HepG2 (cell line): ENCODE results near the gene KRI1. TPM values are rescaled to one million over a fixed set of nuclear protein-coding genes. Genes with fewer than 3 reads are reported as not detected.

Source experiments
- ATF2 ChIP-seq: sonication (generic); formaldehyde crosslinking; IDR thresholded peaks from 2 replicates; pipeline ENCODE4 v1.4.0; 2020; ENCODE audit warnings: missing genetic modification reagents
- CENPBD1 ChIP-seq: sonication (generic); formaldehyde crosslinking; IDR thresholded peaks from 2 replicates; pipeline ENCODE4 v1.8.0; 2022; ENCODE audit warnings: missing genetic modification reagents, low read depth, mild to moderate bottlenecking, borderline replicate concordance
- E2F1 ChIP-seq: sonication (generic); formaldehyde crosslinking; IDR thresholded peaks from 2 replicates; pipeline ENCODE4 v1.5.0; 2020; ENCODE audit warnings: missing genetic modification reagents
- ESRRA ChIP-seq: sonication (generic); formaldehyde crosslinking; IDR thresholded peaks from 2 replicates; pipeline ENCODE4 v1.5.1; 2020; ENCODE audit warnings: mild to moderate bottlenecking, low read depth, missing genetic modification reagents
- KDM1A ChIP-seq: IDR thresholded peaks from 2 replicates; pipeline ENCODE4 v1.6.1; 2016; ENCODE audit warnings: missing compliant biosample characterization
- SATB2 ChIP-seq: sonication (generic); formaldehyde crosslinking; IDR thresholded peaks from 2 replicates; pipeline ENCODE4 v1.5.0; 2020; ENCODE audit warnings: missing genetic modification reagents
- SRSF4 ChIP-seq: fragments of 200-400 bp; formaldehyde crosslinking; IDR thresholded peaks from one replicate; pipeline ENCODE4 v1.6.1; 2018; ENCODE audit warnings: mild to moderate bottlenecking, low read depth, low read length, moderate library complexity; ENCODE audit not compliant: poor library complexity, severe bottlenecking
- TARDBP ChIP-seq: sonication (generic); formaldehyde crosslinking; IDR thresholded peaks from 2 replicates; pipeline ENCODE4 v1.8.0; 2022; ENCODE audit warnings: mild to moderate bottlenecking, missing genetic modification reagents
- TSC22D2 ChIP-seq: sonication (generic); formaldehyde crosslinking; IDR thresholded peaks from 2 replicates; pipeline ENCODE4 v1.5.1; 2020; ENCODE audit warnings: missing genetic modification reagents, mild to moderate bottlenecking, borderline replicate concordance
- ZNF333 ChIP-seq: sonication (generic); formaldehyde crosslinking; IDR thresholded peaks from 2 replicates; pipeline ENCODE4 v1.4.0; 2020; ENCODE audit warnings: mild to moderate bottlenecking, missing genetic modification reagents, borderline replicate concordance
- ZNF768 ChIP-seq: sonication (generic); formaldehyde crosslinking; IDR thresholded peaks from 2 replicates; pipeline ENCODE4 v1.4.0; 2020; ENCODE audit warnings: missing genetic modification reagents
- ZSCAN12 ChIP-seq: sonication (generic); formaldehyde crosslinking; IDR thresholded peaks from 2 replicates; pipeline ENCODE4 v1.9.0; 2021; ENCODE audit warnings: mild to moderate bottlenecking, missing genetic modification reagents
- polyA plus RNA-seq, 8 experiments: library from polyadenylated mRNA; depleted of rRNA in 3 of 8; stranded (reverse) in 7 of 8; unstranded in 1 of 8; fragments of >200 nt; fragmentation: Illumina TruSeq in 4 of 8; extraction: Trizol in 4 of 8; gene quantifications; 2 replicates each; pipeline versions ENCODE4 v1.2.1 to v1.2.3, GENCODE V29; 2011 to 2016; ENCODE audit warnings: low read depth in 4 of 8, missing spikeins in 1 of 8, mixed read lengths in 1 of 8; ENCODE audit not compliant: insufficient read depth in 1 of 8
- total RNA-seq, 5 experiments: library from RNA; depleted of rRNA; stranded (reverse); fragments of >200 nt; fragmentation: Illumina TruSeq; extraction: Trizol; gene quantifications; 2 replicates each; pipeline ENCODE4 v1.2.3, GENCODE V29; 2016; ENCODE audit warnings: low read depth in 1 of 5
- TF ChIP-seq, protein P1 (sequence below): sonication (generic); formaldehyde crosslinking; IDR thresholded peaks from 2 replicates; pipeline ENCODE4 v1.4.0; 2020; ENCODE audit warnings: missing genetic modification reagents, borderline replicate concordance
- TF ChIP-seq, protein P2 (sequence below): sonication (generic); formaldehyde crosslinking; IDR thresholded peaks from 2 replicates; pipeline ENCODE4 v1.4.0; 2020; ENCODE audit warnings: mild to moderate bottlenecking, missing genetic modification reagents

KRI1 gene
- total and polyA plus RNA-seq, 2 of the 13 experiments (the other 11 are each of a cell fraction or from before 2014, with no cell fraction given), result 9.1 to 11.7 TPM

DNA sequence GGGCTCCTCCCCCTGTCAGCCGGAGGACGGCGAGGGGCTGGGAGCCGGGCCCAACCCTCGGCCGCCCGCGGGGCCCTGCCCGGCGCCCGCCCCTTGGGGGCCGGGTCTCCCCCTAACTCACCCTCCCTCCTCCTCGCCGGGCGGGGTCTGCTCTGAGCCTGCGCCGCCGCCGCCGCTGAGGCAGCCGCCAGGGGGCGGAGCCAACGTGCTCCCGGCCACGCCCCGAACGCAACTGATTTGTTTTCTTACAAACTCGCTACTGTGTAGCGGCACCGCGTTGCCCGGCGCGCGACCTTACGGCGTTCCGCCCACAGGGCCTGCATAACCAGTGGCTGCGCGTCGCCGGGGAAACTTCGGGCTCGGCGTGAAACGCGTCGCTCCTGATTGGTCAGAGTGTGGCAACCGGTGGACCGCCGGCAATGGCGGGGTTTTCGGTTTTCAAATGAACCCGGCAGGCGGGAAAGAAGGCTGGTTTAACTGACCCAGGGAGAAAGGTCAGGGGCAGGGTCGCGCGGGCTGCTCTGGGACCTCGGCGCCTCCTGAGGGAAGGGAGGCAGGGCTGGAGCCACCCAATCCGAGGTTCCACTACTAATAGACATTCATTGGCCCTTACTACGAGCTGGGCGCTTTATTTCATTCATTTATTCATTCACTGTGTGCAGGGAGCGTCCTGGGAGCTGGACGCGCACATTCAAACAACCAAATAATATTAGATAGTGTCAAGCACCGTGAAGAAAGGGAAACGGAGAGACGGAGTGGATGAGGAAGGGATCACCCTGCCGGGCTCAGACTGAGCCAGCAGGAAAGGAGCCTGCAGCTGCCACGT lies 3.2 kb upstream of the KRI1 start, which contains the start of gene CDKN2D (continued):
- TF ChIP-seq SRSF4, result no peak
- TF ChIP-seq KDM1A (CRISPR knock-in tag), result no peak
- TF ChIP-seq, protein P1, sequence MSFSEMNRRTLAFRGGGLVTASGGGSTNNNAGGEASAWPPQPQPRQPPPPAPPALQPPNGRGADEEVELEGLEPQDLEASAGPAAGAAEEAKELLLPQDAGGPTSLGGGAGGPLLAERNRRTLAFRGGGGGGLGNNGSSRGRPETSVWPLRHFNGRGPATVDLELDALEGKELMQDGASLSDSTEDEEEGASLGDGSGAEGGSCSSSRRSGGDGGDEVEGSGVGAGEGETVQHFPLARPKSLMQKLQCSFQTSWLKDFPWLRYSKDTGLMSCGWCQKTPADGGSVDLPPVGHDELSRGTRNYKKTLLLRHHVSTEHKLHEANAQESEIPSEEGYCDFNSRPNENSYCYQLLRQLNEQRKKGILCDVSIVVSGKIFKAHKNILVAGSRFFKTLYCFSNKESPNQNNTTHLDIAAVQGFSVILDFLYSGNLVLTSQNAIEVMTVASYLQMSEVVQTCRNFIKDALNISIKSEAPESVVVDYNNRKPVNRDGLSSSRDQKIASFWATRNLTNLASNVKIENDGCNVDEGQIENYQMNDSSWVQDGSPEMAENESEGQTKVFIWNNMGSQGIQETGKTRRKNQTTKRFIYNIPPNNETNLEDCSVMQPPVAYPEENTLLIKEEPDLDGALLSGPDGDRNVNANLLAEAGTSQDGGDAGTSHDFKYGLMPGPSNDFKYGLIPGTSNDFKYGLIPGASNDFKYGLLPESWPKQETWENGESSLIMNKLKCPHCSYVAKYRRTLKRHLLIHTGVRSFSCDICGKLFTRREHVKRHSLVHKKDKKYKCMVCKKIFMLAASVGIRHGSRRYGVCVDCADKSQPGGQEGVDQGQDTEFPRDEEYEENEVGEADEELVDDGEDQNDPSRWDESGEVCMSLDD (CRISPR knock-in tag), result no peak; the same call in 1 of the 2 replicates
- 0 out of 2 replicates have a peak, but pooled peaks have one; percentile 39 for TF ChIP-seq TSC22D2 (CRISPR knock-in tag)
- peak; percentile 83 for TF ChIP-seq TARDBP
- TF ChIP-seq ZNF333 (CRISPR knock-in tag), result 0 out of 2 replicates have a peak, but pooled peaks have one; percentile 8
- peak; percentile 67; the same call in 1 of the 2 replicates for TF ChIP-seq ESRRA
- no peak for TF ChIP-seq SATB2 (CRISPR knock-in tag)
- TF ChIP-seq ZNF768 (CRISPR knock-in tag), result no peak
- no peak for TF ChIP-seq ZSCAN12 (CRISPR knock-in tag)
- no peak for TF ChIP-seq CENPBD1 (CRISPR knock-in tag)
- TF ChIP-seq, protein P2, sequence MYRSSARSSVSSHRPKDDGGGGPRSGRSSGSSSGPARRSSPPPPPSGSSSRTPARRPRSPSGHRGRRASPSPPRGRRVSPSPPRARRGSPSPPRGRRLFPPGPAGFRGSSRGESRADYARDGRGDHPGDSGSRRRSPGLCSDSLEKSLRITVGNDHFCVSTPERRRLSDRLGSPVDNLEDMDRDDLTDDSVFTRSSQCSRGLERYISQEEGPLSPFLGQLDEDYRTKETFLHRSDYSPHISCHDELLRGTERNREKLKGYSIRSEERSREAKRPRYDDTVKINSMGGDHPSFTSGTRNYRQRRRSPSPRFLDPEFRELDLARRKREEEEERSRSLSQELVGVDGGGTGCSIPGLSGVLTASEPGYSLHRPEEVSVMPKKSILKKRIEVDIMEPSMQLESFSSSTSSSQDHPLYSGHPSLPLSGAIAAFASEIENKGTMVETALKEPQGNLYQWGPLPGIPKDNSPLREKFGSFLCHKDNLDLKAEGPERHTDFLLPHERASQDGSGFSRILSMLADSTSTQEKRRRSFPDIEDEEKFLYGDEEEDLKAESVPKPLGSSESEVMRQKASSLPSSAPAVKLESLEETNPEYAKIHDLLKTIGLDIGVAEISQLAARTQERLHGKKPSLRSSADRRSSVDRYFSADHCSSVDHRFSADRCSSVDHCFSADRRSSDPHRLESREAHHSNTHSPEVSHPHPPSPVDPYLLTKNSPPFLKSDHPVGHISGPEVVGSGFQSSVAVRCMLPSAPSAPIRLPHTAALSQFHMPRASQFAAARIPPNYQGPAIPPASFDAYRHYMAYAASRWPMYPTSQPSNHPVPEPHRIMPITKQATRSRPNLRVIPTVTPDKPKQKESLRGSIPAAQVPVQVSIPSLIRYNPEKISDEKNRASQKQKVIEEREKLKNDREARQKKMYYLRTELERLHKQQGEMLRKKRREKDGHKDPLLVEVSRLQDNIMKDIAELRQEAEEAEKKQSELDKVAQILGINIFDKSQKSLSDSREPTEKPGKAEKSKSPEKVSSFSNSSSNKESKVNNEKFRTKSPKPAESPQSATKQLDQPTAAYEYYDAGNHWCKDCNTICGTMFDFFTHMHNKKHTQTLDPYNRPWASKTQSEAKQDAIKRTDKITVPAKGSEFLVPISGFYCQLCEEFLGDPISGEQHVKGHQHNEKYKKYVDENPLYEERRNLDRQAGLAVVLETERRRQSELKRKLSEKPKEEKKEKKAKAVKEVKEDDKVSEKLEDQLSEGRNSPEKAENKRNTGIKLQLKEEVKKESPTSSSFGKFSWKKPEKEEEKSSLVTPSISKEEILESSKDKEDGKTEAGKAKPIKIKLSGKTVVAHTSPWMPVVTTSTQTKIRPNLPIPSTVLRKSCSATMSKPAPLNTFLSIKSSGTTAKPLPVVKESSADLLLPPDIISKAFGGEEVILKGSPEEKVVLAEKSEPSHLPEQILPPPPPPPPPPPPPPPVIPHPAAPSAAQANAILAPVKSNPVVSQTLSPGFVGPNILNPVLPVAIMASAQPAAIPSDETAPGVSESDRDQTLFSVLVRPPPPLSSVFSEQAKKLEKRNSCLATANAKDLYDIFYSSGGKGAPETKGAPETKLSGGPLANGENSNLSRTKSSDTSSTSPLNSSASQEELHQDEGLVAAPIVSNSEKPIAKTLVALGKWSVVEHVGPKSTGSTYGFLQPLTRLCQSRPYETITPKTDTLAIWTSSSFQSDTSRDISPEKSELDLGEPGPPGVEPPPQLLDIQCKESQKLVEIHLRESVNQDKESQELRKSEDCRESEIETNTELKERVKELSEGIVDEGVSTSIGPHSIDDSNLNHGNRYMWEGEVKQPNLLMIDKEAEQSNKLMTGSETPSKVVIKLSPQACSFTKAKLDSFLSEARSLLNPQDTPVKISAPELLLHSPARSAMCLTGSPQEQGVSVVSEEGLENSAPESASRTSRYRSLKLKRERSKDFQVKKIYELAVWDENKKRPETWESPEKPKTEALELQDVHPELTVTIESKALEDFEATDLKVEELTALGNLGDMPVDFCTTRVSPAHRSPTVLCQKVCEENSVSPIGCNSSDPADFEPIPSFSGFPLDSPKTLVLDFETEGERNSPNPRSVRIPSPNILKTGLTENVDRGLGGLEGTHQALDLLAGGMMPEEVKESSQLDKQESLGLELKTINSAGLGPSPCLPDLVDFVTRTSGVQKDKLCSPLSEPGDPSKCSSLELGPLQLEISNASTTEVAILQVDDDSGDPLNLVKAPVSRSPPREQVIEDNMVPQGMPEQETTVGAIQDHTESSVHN (CRISPR knock-in tag), result no peak
- peak; percentile 61 for TF ChIP-seq ATF2 (CRISPR knock-in tag)
- TF ChIP-seq E2F1 (CRISPR knock-in tag), result peak; percentile 100
